ENCODE data around the gene MND1. TPM values are rescaled to one million over a fixed set of nuclear protein-coding genes. Genes with fewer than 3 reads are reported as not detected.

Gene MND1
- total and polyA plus RNA-seq, 2 donors (not counting 3 experiments of a cell fraction or from before 2014, with no cell fraction given), result 0.66 to 7.7 TPM

DNA sequence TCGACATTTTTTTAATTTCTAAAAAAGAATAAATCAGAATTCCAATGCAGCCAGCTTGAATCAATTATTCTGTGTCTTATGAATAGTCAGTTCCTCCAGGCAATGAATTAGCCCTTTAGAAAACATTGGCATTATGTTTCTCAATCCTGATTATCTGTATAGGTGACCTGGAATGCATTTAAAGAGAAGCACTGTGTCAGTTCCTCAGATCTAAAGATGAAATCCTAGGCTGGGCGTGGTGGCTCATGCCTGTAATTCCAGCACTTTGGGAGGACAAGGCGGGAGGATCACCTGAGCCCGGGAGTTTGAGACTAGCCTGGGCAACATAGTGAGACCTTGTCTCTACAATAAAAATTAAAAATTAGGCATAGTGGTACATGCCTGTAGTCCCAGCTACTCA, 43.5 kb downstream of the MND1 start:
- H3K4me1 ChIP-seq (ENCODE audit: control insufficient read depth, extremely low read depth, insufficient read depth, low read length), result peaks cover 4% of the 10 kb centered on the region
- TF ChIP-seq JUN (IDR thresholded peaks at IDR 0.05; ENCODE audit: borderline replicate concordance, insufficient read depth, insufficient read length, low read depth), result no peak
- no peak for TF ChIP-seq MYC (IDR thresholded peaks at IDR 0.05; ENCODE audit: low read depth, low read length)
- no peak overlapping the region for H3K9ac ChIP-seq (replicated peaks; ENCODE audit: extremely low read depth, insufficient read depth, low read length)
- no peak overlapping the region for H3K4me3 ChIP-seq (replicated peaks in 1 of 3; ENCODE audit: insufficient read depth in 1 of 3, low read depth in 1 of 3, low read length in 3 of 3)
- DNase-seq (ENCODE audit: low read depth, low spot score), result no peak
- peak; percentile 24 for FAIRE-seq
- H3K9me1 ChIP-seq (replicated peaks; ENCODE audit: control insufficient read depth, extremely low read depth, insufficient read depth, low read length), result no peaks in the 10 kb centered on the region
- no peaks in the 10 kb centered on the region for H3K36me3 ChIP-seq (ENCODE audit: control insufficient read depth in 2 of 2, extremely low read depth in 1 of 2, insufficient read depth in 2 of 2, low read length in 2 of 2)
- no peaks in the 10 kb centered on the region for H3K9me3 ChIP-seq (replicated peaks; ENCODE audit: control insufficient read depth, insufficient read depth, low read length)
- CTCF ChIA-PET, result interaction anchor here (0.9 to 1.1 kb wide), 2 partner anchors 10 to 186 kb away, joined by 3 read pairs; no protein-coding TSS in a partner anchor
- intact Hi-C loops (cut with micrococcal nuclease), result no loop called here
- H2AFZ ChIP-seq (ENCODE audit: low read depth, low read length), result no peak overlapping the region
- no peaks in the 10 kb centered on the region for H4K20me1 ChIP-seq (replicated peaks; ENCODE audit: control insufficient read depth, extremely low read depth, insufficient read depth, low read length)
- no peaks in the 10 kb centered on the region for H3K79me2 ChIP-seq (ENCODE audit: control insufficient read depth, insufficient read depth, low read length)
- H3K27me3 ChIP-seq (ENCODE audit: control insufficient read depth in 2 of 2, insufficient read depth in 2 of 2, low read length in 2 of 2), result no peaks in the 10 kb centered on the region
- POLR2A ChIA-PET, result no interaction called here
- BruUV-seq (replicated peaks), result no TSS peak
- dilution Hi-C loops (cut with MboI; ENCODE audit: extremely low pct_ligation_motif_present, low sequenced_read_pairs), result no loop called here
- no peak overlapping the region for H3K27ac ChIP-seq (ENCODE audit: insufficient read depth, low read depth, low read length)
- H3K4me2 ChIP-seq (ENCODE audit: insufficient read depth, low read length), result no peak overlapping the region

DNA sequence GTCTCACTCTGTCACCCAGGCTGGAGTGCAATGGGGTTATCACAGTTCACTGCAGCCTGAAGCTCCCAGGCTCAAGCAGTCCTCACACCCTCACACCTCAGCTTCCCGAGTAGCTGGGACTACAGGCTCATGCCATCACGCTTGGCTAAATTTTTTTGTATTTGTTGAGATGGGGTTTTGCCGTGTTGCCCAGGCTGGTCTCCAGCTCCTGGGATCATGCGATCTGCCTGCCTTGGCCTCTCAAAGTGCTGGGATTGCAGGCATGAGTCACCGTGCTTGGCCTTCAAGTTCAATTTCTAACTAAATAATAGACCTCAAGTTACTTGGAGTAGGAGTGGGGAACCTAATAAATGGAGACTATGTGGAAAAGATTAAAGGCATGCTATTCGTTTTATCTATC, 48.9 kb downstream of the MND1 start:
- Histone ChIP-seq H3K4me3 (replicated peaks in 1 of 3; ENCODE audit: insufficient read depth in 1 of 3, low read depth in 1 of 3, low read length in 3 of 3) (no peak overlapping the region), H3K27me3 (ENCODE audit: control insufficient read depth in 2 of 2, insufficient read depth in 2 of 2, low read length in 2 of 2) (no peaks in the 10 kb centered on the region), H3K4me1 (ENCODE audit: control insufficient read depth, extremely low read depth, insufficient read depth, low read length) (no peaks in the 10 kb centered on the region), H4K20me1 (replicated peaks; ENCODE audit: control insufficient read depth, extremely low read depth, insufficient read depth, low read length) (no peaks in the 10 kb centered on the region), H3K79me2 (ENCODE audit: control insufficient read depth, insufficient read depth, low read length) (no peaks in the 10 kb centered on the region), H3K4me2 (ENCODE audit: insufficient read depth, low read length) (no peak overlapping the region), H3K36me3 (ENCODE audit: control insufficient read depth in 2 of 2, extremely low read depth in 1 of 2, insufficient read depth in 2 of 2, low read length in 2 of 2) (no peaks in the 10 kb centered on the region), H3K9me1 (replicated peaks; ENCODE audit: control insufficient read depth, extremely low read depth, insufficient read depth, low read length) (no peaks in the 10 kb centered on the region), H3K9ac (replicated peaks; ENCODE audit: extremely low read depth, insufficient read depth, low read length) (no peak overlapping the region), H2AFZ (ENCODE audit: low read depth, low read length) (no peak overlapping the region), H3K9me3 (replicated peaks; ENCODE audit: control insufficient read depth, insufficient read depth, low read length) (no peaks in the 10 kb centered on the region), H3K27ac (ENCODE audit: insufficient read depth, low read depth, low read length) (no peak overlapping the region)
- dilution Hi-C loops (cut with MboI; ENCODE audit: extremely low pct_ligation_motif_present, low sequenced_read_pairs), result no loop called here
- no TSS peak for BruUV-seq (replicated peaks)
- CTCF ChIA-PET, result interaction anchor here (1.1 to 1.3 kb wide), 2 partner anchors 8 to 9 kb away, joined by 3 to 5 read pairs; no protein-coding TSS in a partner anchor
- intact Hi-C loops (cut with micrococcal nuclease), result no loop called here
- FAIRE-seq (no peak), DNase-seq (ENCODE audit: low read depth, low spot score) (no peak)
- TF ChIP-seq POLR2A (IDR thresholded peaks at IDR 0.05; ENCODE audit: low read depth, low read length), result no peak
- TF ChIP-seq EZH2 (IDR thresholded peaks at IDR 0.05; ENCODE audit: borderline replicate concordance, low read depth, low read length, severe bottlenecking), result no peak
- no peak for TF ChIP-seq MYC (IDR thresholded peaks at IDR 0.05; ENCODE audit: low read depth, low read length)
- TF ChIP-seq, protein P1, sequence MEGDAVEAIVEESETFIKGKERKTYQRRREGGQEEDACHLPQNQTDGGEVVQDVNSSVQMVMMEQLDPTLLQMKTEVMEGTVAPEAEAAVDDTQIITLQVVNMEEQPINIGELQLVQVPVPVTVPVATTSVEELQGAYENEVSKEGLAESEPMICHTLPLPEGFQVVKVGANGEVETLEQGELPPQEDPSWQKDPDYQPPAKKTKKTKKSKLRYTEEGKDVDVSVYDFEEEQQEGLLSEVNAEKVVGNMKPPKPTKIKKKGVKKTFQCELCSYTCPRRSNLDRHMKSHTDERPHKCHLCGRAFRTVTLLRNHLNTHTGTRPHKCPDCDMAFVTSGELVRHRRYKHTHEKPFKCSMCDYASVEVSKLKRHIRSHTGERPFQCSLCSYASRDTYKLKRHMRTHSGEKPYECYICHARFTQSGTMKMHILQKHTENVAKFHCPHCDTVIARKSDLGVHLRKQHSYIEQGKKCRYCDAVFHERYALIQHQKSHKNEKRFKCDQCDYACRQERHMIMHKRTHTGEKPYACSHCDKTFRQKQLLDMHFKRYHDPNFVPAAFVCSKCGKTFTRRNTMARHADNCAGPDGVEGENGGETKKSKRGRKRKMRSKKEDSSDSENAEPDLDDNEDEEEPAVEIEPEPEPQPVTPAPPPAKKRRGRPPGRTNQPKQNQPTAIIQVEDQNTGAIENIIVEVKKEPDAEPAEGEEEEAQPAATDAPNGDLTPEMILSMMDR (IDR thresholded peaks at IDR 0.05; ENCODE audit: extremely low read depth in 1 of 2, insufficient read depth in 1 of 2, low read depth in 1 of 2, low read length in 2 of 2), result no peak
- POLR2A ChIA-PET, result interaction anchor here (0.8 kb wide), 1 partner anchor 47 kb away, joined by 5 read pairs; no protein-coding TSS in a partner anchor

All from endothelial cell of umbilical vein (primary cell).